ENCODE results near the gene FOXP1. TPM values are rescaled to one million over a fixed set of nuclear protein-coding genes. Genes with fewer than 3 reads are reported as not detected.

The FOXP1 gene
- total and polyA plus RNA-seq, 2 experiments from 2014 or later = 121 to 132 TPM

DNA sequence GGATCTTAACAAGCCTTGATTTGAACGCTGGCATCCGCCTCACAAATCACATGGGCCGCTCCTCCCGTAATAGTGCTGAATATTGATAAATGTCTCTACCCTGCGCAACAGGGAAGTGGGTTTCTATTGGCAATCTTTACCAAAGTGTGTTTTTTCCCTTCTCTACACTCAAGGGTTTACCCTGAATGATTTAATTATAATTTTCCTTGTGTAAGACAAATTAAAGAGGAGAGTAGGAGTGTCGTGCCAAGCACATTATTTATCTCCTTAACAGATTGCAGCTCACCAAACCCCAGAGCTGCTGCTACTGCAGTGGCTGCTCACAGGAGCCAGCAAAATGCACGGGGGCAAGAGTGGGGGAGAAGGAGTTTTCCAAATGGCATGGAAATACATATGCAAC is 545.8 kb downstream of the FOXP1 start:
- Histone ChIP-seq H3K9me3 (ENCODE audit: low read depth) (no peaks in the 10 kb centered on the region), H3K27ac (peak overlapping the region; percentile 58), H3K36me3 (peaks cover 32% of the 10 kb centered on the region), H3K4me3 (no peak overlapping the region), H3K4me1 (ENCODE audit: low read depth) (no peaks in the 10 kb centered on the region), H3K27me3 (no peaks in the 10 kb centered on the region)
- DNase-seq (ENCODE audit: low read depth in 1 of 2, low spot score in 1 of 2) = no peak
- TF ChIP-seq CTCF (IDR thresholded peaks at IDR 0.05; ENCODE audit: low read depth, low read length) = no peak

DNA sequence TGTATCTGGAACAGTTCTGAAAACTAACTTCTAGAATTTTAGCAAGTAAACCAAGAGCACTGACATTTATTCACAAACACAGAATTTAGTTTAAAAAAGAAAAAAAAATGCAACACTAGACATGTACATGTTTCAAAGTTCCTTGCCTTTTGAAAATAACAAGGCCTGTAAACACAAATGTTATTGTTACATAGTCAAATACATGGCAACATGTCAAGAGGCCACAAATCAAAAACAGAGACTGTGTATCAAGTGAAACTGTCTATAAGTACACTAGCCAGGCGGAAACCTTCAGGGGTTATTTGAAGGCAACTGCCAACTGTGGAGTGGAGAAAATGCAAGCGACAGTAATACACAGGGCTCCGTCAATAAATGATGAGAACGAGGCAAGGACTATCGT is 547.6 kb downstream of the FOXP1 start:
- H3K9me3 ChIP-seq (ENCODE audit: low read depth) = no peaks in the 10 kb centered on the region
- no peak for TF ChIP-seq CTCF (IDR thresholded peaks at IDR 0.05; ENCODE audit: low read depth, low read length)
- peaks cover 18% of the 10 kb centered on the region for H3K36me3 ChIP-seq
- H3K27me3 ChIP-seq = no peaks in the 10 kb centered on the region
- peak overlapping the region; percentile 11 for H3K27ac ChIP-seq
- H3K4me3 ChIP-seq = no peak overlapping the region
- no peak for DNase-seq (ENCODE audit: low read depth in 1 of 2, low spot score in 1 of 2)
- H3K4me1 ChIP-seq (ENCODE audit: low read depth) = no peaks in the 10 kb centered on the region

DNA sequence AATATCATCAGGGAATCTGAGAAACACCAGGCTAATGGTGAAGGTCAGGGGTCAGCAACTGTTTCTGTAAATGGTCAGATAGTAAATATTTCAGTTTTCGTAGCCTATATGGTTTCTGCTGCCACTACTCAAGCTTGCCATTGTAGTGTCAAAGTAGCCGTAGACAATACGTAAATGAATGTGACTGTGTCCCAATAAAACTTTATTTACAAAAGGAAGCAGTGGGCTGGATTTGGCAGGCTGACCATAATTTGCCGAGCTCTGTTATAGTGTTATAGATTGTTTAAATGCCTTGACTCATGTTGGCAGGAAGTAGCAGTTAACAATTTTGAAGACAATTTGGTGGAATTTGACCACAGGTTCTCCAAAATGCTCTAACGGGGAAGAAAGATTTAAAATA is 548.2 kb downstream of the FOXP1 start:
- H3K4me3 ChIP-seq = no peak overlapping the region
- peak in 1 of 2 donors; percentile 78 for DNase-seq (ENCODE audit: low read depth in 1 of 2, low spot score in 1 of 2)
- no peak for TF ChIP-seq CTCF (IDR thresholded peaks at IDR 0.05; ENCODE audit: low read depth, low read length)
- H3K27ac ChIP-seq = peak overlapping the region; percentile 34
- H3K9me3 ChIP-seq (ENCODE audit: low read depth) = no peaks in the 10 kb centered on the region
- H3K36me3 ChIP-seq = peaks cover 12% of the 10 kb centered on the region
- no peaks in the 10 kb centered on the region for H3K27me3 ChIP-seq
- no peaks in the 10 kb centered on the region for H3K4me1 ChIP-seq (ENCODE audit: low read depth)

DNA sequence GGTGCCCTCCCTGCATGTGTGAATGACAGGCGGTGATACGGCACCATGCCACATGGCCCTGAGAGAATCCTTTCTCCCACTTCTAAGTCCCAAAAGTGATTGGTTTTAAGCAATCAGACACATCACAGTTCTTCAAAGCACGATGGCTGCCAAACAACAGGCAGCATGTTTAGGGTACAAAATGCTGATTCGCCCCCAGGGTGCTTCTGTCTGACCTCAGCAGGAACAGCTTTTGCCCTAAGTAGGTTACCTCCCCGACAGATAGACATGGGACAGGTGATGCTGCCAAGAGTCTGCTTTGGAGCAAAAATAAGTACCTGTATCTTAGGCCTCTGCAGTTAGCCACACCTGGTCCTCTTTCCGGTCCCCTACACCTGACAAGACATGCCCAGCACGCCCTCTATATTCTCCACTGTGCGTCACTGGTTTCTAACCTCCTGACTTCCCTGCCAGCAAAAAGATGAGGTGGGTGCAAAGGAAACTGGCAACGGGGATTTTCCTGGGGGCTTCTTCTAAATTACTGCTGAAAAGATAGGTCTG is 549.8 kb downstream of the FOXP1 start:
- Histone ChIP-seq H3K27me3 (no peaks in the 10 kb centered on the region), H3K36me3 (peaks cover 2% of the 10 kb centered on the region)

DNA sequence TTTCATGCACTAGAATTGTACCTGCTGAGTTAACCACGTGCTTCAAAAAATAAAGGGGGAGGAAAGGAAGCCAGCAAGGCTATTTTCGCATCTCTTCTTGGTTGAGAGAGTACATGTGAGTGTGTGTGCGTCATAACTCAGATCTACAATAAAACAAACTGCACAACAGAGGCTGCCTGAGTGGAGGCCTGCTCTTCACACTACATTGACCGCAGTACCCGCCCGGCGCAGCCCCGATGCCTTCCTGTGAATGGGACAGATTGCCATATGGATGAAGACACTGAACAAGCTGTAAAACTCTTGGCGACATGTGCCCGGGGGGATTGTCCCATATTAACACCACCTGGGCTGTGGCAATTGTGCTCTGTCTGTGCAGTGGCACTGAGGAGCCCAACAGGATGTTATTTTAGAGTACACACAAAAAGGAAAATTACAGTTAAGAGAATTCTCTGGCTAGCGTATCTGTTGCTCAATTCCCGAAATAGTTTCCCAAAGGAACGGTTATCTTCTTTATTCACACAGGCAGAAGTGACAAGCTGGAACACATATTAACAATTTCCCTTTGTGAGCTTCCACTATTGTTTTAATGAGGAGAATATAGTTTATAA is 551.5 kb downstream of the FOXP1 start:
- H3K36me3 ChIP-seq = peaks cover 5% of the 10 kb centered on the region
- no peak overlapping the region for H3K27ac ChIP-seq
- no peaks in the 10 kb centered on the region for H3K4me1 ChIP-seq (ENCODE audit: low read depth)

More for the DNA sequence above, 549.8 kb downstream of the FOXP1 start:
- no peak for DNase-seq (ENCODE audit: low read depth in 1 of 2, low spot score in 1 of 2)
- no peak overlapping the region for H3K4me3 ChIP-seq
- no peak for TF ChIP-seq CTCF (IDR thresholded peaks at IDR 0.05; ENCODE audit: low read depth, low read length)
- no peaks in the 10 kb centered on the region for H3K9me3 ChIP-seq (ENCODE audit: low read depth)
- no peaks in the 10 kb centered on the region for H3K4me1 ChIP-seq (ENCODE audit: low read depth)
- no peak overlapping the region for H3K27ac ChIP-seq

More for the DNA sequence above, 551.5 kb downstream of the FOXP1 start:
- DNase-seq (ENCODE audit: low read depth in 1 of 2, low spot score in 1 of 2) = peak in 1 of 2 donors; percentile 62
- H3K9me3 ChIP-seq (ENCODE audit: low read depth) = no peaks in the 10 kb centered on the region
- H3K4me3 ChIP-seq = no peak overlapping the region
- H3K27me3 ChIP-seq = no peaks in the 10 kb centered on the region
- no peak for TF ChIP-seq CTCF (IDR thresholded peaks at IDR 0.05; ENCODE audit: low read depth, low read length)

Measured in cardiac muscle cell (in vitro differentiated cells and primary cell).